DND-41 (cell line): ENCODE data around the gene CPNE4.

Experiments
- ATAC-seq: fragments of 200-7000 bp; cut with Tn5 transposase; 3 replicates; pipeline ENCODE4 v1.9.1; 2021; ENCODE audit warnings: low read depth; ENCODE audit not compliant: insufficient read depth
- DNase-seq: peaks from one replicate; pipeline ENCODE4 v3.0.0-alpha.2; 2020
- H2AFZ ChIP-seq: 2 replicates; pipeline ENCODE4 v1.6.0; 2012; ENCODE audit warnings: low read depth, low read length
- H3K27ac ChIP-seq: 2 replicates; pipeline ENCODE4 v1.5.1; 2012; ENCODE audit warnings: low read length, inconsistent platforms
- H3K27me3 ChIP-seq: fragments of 200-600 bp; sonication (generic); 2 replicates; pipeline ENCODE4 v1.6.0; 2012; ENCODE audit warnings: low read length, mild to moderate bottlenecking, inconsistent platforms; ENCODE audit not compliant: insufficient read depth, poor library complexity
- H3K36me3 ChIP-seq: 2 replicates; pipeline ENCODE4 v1.5.1; 2012; ENCODE audit warnings: low read length, inconsistent platforms; ENCODE audit not compliant: insufficient read depth
- H3K4me1 ChIP-seq: 2 replicates; pipeline ENCODE4 v1.5.1; 2012; ENCODE audit warnings: mild to moderate bottlenecking, low read length; ENCODE audit not compliant: insufficient read depth
- H3K4me2 ChIP-seq: 2 replicates; pipeline ENCODE4 v1.6.0; 2012; ENCODE audit warnings: mild to moderate bottlenecking, moderate library complexity, low read length, inconsistent platforms; ENCODE audit not compliant: insufficient read depth
- H3K4me3 ChIP-seq, 2 experiments: fragments of 200-600 bp in 1 of 2; shearing (Covaris generic) in 1 of 2; 2 replicates each; pipeline ENCODE4 v1.5.1; 2012 to 2016; ENCODE audit warnings: inconsistent platforms in 2 of 2, low read length in 2 of 2, mild to moderate bottlenecking in 2 of 2, low read depth in 1 of 2, moderate library complexity in 1 of 2
- H3K79me2 ChIP-seq: 2 replicates; pipeline ENCODE4 v1.6.0; 2012; ENCODE audit warnings: low read length, inconsistent platforms; ENCODE audit not compliant: insufficient read depth
- H3K9ac ChIP-seq: 2 replicates; pipeline ENCODE4 v1.6.0; 2012; ENCODE audit warnings: low read depth, mild to moderate bottlenecking, inconsistent platforms, low read length, moderate library complexity
- H3K9me3 ChIP-seq: 2 replicates; pipeline ENCODE4 v1.5.1; 2012; ENCODE audit warnings: low read length, moderate library complexity, mild to moderate bottlenecking, inconsistent platforms; ENCODE audit not compliant: insufficient read depth, severe bottlenecking
- H4K20me1 ChIP-seq: 2 replicates; pipeline ENCODE4 v1.6.0; 2012; ENCODE audit warnings: low read length; ENCODE audit not compliant: insufficient read depth
- EZH2 ChIP-seq: IDR thresholded peaks from 3 replicates; pipeline ENCODE4 v1.6.1; 2012; ENCODE audit warnings: borderline replicate concordance, low read depth, mild to moderate bottlenecking, moderate library complexity, low read length, inconsistent platforms; ENCODE audit not compliant: severe bottlenecking
- TF ChIP-seq, protein P1 (sequence below): IDR thresholded peaks from 2 replicates; pipeline ENCODE4 v1.5.1; 2012; ENCODE audit warnings: borderline replicate concordance, low read length, moderate library complexity, mild to moderate bottlenecking; ENCODE audit not compliant: poor library complexity, severe bottlenecking; ENCODE audit errors: extremely low read depth

Gene CPNE4

DNA sequence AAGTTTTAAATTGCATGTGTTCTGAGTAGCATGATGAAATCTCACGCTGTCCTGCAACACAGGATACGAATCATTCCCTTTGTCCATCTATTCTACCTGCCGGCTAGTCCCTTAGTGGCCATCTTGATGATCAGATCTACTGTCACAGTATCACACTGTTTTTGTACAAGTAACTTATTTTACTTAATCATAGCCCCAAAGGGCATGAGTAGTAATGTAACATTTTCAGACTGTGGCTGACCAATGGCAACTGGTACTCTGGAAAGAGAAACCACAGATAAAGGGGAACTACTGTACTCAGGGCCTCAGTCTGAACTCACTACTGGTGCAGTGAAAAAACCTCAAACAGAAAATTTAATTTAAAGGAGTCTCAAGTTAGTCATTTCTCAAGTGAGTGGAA is 404.7 kb downstream of the CPNE4 start:
- Histone ChIP-seq H3K4me3 (no peak overlapping the region), H3K36me3 (no peaks in the 10 kb centered on the region), H3K79me2 (no peaks in the 10 kb centered on the region), H3K27me3 (peaks cover 3% of the 10 kb centered on the region), H3K27ac (no peak overlapping the region), H3K9me3 (no peaks in the 10 kb centered on the region), H4K20me1 (no peaks in the 10 kb centered on the region), H3K4me1 (no peaks in the 10 kb centered on the region), H3K9ac (no peak overlapping the region), H3K4me2 (no peak overlapping the region), H2AFZ (no peak overlapping the region)
- ATAC-seq (no peak), DNase-seq (no peak)
- no peak for TF ChIP-seq EZH2
- TF ChIP-seq, protein P1, sequence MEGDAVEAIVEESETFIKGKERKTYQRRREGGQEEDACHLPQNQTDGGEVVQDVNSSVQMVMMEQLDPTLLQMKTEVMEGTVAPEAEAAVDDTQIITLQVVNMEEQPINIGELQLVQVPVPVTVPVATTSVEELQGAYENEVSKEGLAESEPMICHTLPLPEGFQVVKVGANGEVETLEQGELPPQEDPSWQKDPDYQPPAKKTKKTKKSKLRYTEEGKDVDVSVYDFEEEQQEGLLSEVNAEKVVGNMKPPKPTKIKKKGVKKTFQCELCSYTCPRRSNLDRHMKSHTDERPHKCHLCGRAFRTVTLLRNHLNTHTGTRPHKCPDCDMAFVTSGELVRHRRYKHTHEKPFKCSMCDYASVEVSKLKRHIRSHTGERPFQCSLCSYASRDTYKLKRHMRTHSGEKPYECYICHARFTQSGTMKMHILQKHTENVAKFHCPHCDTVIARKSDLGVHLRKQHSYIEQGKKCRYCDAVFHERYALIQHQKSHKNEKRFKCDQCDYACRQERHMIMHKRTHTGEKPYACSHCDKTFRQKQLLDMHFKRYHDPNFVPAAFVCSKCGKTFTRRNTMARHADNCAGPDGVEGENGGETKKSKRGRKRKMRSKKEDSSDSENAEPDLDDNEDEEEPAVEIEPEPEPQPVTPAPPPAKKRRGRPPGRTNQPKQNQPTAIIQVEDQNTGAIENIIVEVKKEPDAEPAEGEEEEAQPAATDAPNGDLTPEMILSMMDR, result no peak

DNA sequence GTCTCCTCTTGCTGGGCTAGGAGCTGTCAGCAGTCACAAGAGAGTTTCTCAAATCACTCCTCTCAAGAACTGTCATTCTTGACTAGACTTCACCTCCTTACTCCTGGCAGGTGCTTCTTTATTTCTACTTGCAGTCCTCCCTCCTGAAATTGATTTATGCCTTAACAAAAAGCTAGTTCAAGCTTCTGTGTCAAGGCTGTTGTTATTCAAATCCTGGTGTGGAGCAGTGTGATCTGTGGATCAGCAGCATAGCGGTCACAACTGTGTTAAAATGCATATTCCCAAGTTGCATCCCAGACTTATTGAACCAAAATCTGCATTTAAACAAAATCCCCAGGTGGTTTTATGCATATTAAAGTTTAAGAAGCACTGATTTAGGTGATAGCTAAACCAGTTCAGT is 411.4 kb downstream of the CPNE4 start:
- no peaks in the 10 kb centered on the region for H3K79me2 ChIP-seq
- peaks cover 12% of the 10 kb centered on the region for H3K27me3 ChIP-seq
- H3K4me1 ChIP-seq, result no peaks in the 10 kb centered on the region
- no peaks in the 10 kb centered on the region for H3K36me3 ChIP-seq
- ATAC-seq (no peak), DNase-seq (no peak)
- H3K4me2 ChIP-seq, result no peak overlapping the region
- H3K4me3 ChIP-seq, result no peak overlapping the region
- H3K9me3 ChIP-seq, result no peaks in the 10 kb centered on the region
- TF ChIP-seq, protein P1, result no peak
- TF ChIP-seq EZH2, result no peak
- H3K27ac ChIP-seq, result no peak overlapping the region
- H4K20me1 ChIP-seq, result no peaks in the 10 kb centered on the region
- no peak overlapping the region for H2AFZ ChIP-seq
- H3K9ac ChIP-seq, result no peak overlapping the region

DNA sequence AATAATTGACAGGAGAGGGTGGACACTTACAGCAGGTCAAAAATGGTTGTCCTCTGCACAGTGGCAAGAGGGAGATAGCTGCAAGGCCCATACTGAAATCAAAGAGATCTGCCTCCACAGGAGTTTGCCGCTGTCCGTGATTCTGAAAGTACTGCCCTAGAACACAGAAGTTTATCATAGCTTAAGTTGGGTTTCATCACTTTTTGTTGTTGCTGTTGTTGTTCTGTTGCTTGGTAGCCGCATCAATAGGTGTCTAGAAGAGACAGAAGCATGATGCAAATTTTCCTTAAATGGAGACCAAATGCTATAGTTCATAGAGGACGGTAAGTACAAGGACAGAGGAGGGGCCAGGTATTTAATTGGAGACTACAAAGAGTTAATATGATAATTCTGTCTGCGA is 412.1 kb downstream of the CPNE4 start:
- no peaks in the 10 kb centered on the region for H3K36me3 ChIP-seq
- no peak overlapping the region for H3K4me2 ChIP-seq
- H3K9me3 ChIP-seq, result no peaks in the 10 kb centered on the region
- no peak overlapping the region for H3K4me3 ChIP-seq
- ATAC-seq, result no peak
- no peaks in the 10 kb centered on the region for H4K20me1 ChIP-seq
- H2AFZ ChIP-seq, result no peak overlapping the region
- H3K4me1 ChIP-seq, result no peaks in the 10 kb centered on the region
- H3K79me2 ChIP-seq, result no peaks in the 10 kb centered on the region
- H3K27me3 ChIP-seq, result peaks cover 9% of the 10 kb centered on the region
- no peak for DNase-seq
- no peak for TF ChIP-seq EZH2
- TF ChIP-seq, protein P1, result no peak
- H3K27ac ChIP-seq, result no peak overlapping the region
- no peak overlapping the region for H3K9ac ChIP-seq

DNA sequence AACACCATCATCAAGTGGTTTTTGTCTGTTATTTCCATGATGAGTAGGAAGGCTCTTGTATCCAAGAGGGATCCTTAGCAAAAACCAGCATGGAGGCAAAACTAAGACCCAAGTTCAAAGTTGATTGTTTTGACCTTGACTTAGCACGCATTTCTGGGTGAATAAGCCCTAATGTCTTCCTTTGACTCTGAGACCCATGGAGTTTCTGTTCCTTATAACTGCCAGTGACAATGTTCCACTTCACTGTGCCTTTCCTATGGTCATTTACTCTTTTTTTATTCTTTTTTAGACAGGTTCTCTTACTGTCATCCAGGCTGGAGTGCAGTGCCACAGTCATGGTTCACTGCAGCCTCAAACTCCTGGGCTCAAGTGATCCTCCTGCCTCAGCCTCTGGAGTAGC is 413.8 kb downstream of the CPNE4 start:
- no peaks in the 10 kb centered on the region for H3K79me2 ChIP-seq
- ATAC-seq, result no peak
- TF ChIP-seq EZH2, result no peak
- TF ChIP-seq, protein P1, result no peak
- no peaks in the 10 kb centered on the region for H3K4me1 ChIP-seq
- H3K27me3 ChIP-seq, result peaks cover 9% of the 10 kb centered on the region
- H2AFZ ChIP-seq, result no peak overlapping the region
- H3K27ac ChIP-seq, result no peak overlapping the region
- H3K4me3 ChIP-seq, result no peak overlapping the region
- H3K9ac ChIP-seq, result no peak overlapping the region
- no peak for DNase-seq
- H3K9me3 ChIP-seq, result no peaks in the 10 kb centered on the region
- no peak overlapping the region for H3K4me2 ChIP-seq
- H4K20me1 ChIP-seq, result no peaks in the 10 kb centered on the region
- no peaks in the 10 kb centered on the region for H3K36me3 ChIP-seq
